M059J (cell line): Measurements from ENCODE around the gene GINM1. TPM values are rescaled to one million over a fixed set of nuclear protein-coding genes. Genes with fewer than 3 reads are reported as not detected.

Source experiments
- DNase-seq: peaks from one replicate; pipeline ENCODE4 v3.0.0-alpha.2; 2012; ENCODE audit warnings: low read depth
- total RNA-seq: library from RNA; depleted of rRNA; stranded (reverse); fragments of >200 nt; shearing (Covaris generic); gene quantifications from 2 replicates; pipeline ENCODE4 v1.2.3, GENCODE V29; 2014; rRNA removed

The GINM1 gene
- total RNA-seq, 1 experiment from 2014 or later, result 129 TPM

DNA sequence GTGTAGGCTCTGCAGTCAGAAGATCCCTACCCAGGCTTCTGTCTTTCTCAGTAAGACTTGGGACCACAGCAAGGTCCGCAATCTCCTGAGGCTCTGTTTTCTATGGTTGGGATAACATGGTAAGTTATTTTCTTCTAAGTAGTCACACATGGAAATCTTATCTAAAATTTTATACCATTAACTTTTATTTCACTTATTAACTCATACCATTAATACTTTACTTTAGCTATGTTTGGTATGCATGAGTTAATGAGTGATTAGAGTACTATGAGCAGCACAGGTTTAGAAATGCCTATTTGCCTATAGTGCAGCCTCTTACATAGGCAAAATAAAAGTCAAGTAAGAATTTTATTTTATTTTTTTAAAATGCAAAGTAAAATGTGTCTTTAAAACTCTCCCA, 27.2 kb downstream of the GINM1 start:
- no peak for DNase-seq

DNA sequence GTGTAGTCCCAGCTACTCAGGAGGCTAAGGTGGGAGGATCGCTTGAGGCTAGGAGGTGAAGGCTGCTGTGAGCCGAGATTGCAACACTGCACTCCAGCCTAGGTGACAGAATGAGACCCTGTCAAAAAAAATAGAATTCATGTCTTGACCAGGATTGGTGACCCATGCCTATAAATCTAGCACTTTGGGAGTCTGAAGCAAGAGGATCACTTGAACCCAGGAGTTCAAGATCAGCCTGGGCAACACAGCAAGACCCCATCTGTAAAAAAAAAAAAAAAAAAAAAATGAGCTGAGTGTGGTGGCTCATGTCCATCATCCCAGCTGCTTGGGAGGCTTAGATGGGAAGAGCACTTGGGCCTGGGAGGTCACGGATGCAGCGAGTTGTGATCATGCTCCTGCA, 34.3 kb downstream of the GINM1 start:
- DNase-seq, result no peak

DNA sequence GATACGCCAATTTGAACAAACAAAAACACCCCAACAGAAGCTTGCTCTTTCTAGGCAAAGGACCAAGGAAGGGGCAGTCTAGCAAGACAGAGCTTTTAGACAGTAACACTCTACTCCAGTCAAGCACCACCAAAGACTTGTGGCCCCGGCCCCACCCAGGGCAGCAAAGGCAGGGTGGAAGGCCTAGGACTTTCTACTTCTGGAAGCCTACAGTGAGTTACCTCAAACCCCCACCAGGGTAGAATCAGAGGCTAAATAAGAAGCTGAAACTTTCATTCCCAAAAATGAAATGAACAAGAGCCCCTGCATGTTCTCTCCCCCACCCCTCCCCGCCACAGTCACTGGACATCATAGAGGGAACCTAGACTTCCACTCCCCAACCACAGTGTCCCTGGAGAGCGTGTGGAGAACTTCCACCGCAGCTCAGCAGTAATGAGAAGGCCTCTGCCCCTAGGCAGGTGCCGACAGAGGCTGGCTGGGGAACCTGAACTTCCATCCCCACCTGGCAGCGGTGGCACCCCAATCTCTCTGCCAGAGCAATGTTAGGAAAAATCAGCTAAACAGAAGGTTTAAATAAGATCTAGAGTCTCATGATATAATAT, 42.3 kb downstream of the GINM1 start:
- no peak for DNase-seq

DNA sequence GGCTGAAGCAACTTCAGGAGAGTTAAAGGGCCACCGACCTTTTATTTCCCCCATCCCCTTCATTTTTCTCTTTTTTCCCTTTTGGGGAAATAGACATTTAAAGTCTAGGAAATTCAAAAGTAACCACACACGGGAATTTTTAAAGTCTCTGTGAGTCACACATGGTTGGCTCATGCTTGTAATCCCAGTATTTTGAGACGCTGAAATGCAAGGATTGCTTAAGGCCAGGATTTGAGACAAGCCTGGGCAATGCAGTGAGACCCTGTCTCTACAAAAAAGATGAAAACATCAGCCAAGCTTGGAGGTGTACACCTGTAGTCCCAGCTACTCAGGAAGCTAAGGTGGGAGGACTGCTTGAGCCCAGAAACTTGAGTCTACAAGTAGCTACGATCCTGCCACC, 48.2 kb downstream of the GINM1 start:
- DNase-seq, result peak; percentile 9

DNA sequence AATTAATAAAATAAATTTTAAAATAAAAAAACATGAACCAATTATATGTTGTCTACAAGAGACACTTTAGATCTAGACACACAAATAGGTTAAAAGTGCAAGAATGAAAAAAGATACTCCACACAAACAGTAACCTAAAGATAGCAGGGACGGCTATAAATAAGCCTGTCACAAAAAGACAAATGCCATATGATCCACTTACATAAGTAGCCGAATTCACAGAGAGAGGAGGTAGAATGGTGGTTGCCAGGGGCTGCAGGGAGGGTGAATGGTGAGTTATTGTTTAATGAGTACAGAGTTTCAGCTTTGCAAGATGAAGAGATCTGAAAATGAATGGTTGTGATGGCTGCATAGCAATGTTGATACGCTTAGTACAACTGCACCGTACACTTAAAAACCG, 49.6 kb downstream of the GINM1 start:
- no peak for DNase-seq

DNA sequence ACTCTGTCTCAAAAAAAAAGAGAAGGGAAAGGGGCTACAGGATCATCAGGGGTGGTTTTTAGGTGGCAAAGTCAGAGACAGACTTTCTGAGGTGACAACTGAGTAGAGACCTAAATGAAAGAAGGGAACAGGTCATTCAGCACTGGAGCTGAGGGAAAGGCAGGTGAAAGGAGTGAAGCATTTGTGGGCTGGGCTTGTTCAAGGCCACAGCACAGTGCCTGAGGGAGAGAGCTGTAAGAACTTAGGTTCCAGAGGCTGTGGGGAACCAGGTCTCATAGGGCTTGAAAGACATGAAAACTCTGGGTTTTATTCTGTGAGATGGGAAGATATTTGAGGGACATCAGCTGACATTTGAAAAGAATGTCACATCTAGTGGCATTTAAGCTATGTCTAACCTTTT, 61.5 kb downstream of the GINM1 start:
- no peak for DNase-seq

DNA sequence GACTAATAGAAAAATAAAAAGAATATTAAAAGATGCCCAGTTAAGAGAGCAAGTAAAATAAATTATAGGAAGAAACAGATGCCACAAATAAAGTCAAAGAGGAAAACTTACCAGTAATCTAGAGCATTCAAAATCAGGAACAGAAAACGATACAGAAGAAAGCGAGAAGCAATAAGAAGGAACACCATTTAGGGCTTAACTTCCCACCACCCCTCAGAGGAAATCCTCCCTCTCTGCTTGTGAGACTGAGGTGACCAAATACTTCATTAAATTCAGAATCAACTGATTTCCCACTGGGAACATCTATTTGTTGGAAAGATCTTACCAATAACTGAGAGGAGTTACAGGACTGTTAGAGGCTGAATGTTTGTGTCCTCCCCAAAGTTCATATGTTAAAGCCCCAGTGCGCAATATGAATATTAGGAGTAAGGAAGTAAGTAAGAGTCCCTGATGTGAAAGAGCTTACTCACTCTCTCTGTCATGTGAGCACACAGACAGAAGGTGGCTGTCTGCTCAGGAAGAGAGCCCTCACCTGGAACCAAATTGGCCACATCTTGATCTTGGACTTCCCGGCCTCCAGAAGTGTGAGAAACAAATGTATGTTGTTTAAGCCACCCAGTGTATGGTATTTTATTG, 62.8 kb downstream of the GINM1 start:
- no peak for DNase-seq

DNA sequence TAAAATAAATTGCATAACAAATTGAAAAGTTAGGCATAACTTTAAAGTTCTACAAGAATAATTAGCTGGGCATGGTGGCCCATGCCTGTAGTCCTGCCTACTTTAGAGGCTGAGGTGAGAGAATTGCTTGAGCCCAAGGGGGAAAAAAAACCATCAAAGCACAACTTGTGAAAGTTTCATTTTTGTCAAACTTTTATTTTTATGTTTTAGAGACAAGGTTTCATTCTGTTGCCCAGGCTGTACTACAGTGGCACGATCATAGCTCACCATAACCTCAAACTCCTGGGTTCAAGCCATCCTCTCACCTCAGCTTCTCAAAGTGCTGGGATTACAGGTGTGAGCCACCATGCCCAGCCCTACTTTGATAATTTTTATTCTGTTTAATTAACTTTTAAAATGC, 68.1 kb downstream of the GINM1 start:
- no peak for DNase-seq

DNA sequence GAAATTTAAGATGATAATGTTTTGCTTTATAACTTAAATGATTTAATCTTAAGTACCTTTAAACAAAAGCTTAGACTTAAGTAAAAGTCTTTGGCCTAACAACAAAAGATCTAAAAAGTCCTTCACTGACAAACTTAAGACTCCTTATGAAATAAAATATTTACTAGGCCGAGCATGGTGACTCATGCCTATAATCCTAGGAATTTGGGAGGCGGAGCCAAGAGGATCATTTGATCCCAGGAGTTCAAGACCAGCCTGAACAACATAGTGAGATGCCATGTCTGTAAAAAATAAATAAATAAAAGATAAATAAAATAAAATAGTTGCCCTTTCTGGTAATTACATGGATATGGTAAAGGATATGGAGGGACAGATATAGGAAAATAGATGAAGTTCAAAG, 69.9 kb downstream of the GINM1 start:
- DNase-seq, result peak; percentile 83

Other genes with a start within 250 kb of the GINM1 start
- gene TAB2, start 248.7 kb upstream of the GINM1 start, total RNA-seq, result 50.3 and 71.6 TPM in 2 replicates
- 0.25 TPM in 1 of 2 replicates, not detected in the other for gene SUMO4, start 166.1 kb upstream of the GINM1 start, total RNA-seq
- 0.17 and 0.22 TPM in 2 replicates for gene ZC3H12D, start 81.4 kb upstream of the GINM1 start, total RNA-seq
- 42.0 and 52.9 TPM in 2 replicates for gene PPIL4, start 20.3 kb upstream of the GINM1 start, total RNA-seq
- 19.4 and 33.9 TPM in 2 replicates for gene KATNA1, start 82.3 kb downstream of the GINM1 start, total RNA-seq
- gene LATS1, start 151.7 kb downstream of the GINM1 start, total RNA-seq, result 19.9 and 23.4 TPM in 2 replicates
- gene NUP43, start 180.2 kb downstream of the GINM1 start, total RNA-seq, result 70.0 and 93.3 TPM in 2 replicates
- gene PCMT1, start 183.4 kb downstream of the GINM1 start, total RNA-seq, result 277 and 290 TPM in 2 replicates